Nucleus accumbens (tissue), 56 donors: ENCODE results near the gene KIF9.
A peak's percentile ranks its signal among the peaks of the same experiment; 100 is the strongest.
"Not testable (repeated sequence)": the region's sequence is repeated elsewhere in the genome, so short reads cannot be mapped to it uniquely, and the experiment has no call there.

Experiments
- DNase-seq, 56 donors: peaks; one replicate each; lab custom pipeline; 2025; lab: John Stamatoyannopoulos, UW

The KIF9 gene, protein sequence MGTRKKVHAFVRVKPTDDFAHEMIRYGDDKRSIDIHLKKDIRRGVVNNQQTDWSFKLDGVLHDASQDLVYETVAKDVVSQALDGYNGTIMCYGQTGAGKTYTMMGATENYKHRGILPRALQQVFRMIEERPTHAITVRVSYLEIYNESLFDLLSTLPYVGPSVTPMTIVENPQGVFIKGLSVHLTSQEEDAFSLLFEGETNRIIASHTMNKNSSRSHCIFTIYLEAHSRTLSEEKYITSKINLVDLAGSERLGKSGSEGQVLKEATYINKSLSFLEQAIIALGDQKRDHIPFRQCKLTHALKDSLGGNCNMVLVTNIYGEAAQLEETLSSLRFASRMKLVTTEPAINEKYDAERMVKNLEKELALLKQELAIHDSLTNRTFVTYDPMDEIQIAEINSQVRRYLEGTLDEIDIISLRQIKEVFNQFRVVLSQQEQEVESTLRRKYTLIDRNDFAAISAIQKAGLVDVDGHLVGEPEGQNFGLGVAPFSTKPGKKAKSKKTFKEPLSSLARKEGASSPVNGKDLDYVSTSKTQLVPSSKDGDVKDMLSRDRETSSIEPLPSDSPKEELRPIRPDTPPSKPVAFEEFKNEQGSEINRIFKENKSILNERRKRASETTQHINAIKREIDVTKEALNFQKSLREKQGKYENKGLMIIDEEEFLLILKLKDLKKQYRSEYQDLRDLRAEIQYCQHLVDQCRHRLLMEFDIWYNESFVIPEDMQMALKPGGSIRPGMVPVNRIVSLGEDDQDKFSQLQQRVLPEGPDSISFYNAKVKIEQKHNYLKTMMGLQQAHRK

DNA sequence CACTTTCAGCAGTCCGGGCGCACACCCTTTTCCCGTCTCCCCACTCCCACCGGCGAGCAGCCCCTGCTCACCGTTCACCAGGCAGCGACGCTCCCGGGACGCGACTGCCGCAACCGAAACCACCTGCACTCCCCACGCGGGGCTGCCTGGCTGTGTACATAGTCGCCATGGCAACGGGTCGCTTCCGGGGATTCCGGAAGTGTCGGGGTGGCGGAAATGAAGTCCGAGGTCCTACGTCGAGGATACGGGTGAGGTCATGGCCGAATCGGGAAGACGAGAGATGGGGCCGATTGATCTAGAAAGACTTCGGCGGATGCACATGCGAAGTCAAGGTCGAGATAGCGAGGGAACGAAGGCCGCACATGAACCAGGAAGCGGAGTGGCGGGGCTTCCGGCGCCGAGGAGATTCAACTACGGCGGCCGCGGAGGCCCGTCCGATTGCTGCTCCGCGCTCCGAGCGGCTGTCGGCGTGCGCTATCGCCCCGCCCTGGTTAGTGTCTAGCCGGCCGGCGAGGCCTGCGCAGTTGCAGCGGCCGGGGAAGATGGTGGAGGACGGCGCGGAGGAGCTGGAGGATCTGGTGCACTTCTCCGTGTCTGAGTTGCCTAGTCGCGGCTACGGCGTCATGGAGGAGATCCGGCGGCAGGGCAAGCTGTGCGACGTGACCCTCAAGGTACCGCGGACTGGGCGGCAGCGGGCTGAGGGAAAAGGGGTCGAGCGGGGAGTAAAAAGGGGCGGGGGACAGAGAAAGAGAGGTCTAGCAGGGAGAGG lies at the start of gene KIF9, which contains the start of gene KLHL18:
Gene KIF9, minus strand, starts transcription at position 376 of the 769 bp plus-strand sequence. CDS start 5,425 bp downstream, outside the sequence.
Gene KLHL18, plus strand, starts transcription at position 521 of the 769 bp plus-strand sequence. Its CDS starts 22 bp downstream, at position 543.
- peak; percentile 56 to 98 (median 93) for DNase-seq

DNA sequence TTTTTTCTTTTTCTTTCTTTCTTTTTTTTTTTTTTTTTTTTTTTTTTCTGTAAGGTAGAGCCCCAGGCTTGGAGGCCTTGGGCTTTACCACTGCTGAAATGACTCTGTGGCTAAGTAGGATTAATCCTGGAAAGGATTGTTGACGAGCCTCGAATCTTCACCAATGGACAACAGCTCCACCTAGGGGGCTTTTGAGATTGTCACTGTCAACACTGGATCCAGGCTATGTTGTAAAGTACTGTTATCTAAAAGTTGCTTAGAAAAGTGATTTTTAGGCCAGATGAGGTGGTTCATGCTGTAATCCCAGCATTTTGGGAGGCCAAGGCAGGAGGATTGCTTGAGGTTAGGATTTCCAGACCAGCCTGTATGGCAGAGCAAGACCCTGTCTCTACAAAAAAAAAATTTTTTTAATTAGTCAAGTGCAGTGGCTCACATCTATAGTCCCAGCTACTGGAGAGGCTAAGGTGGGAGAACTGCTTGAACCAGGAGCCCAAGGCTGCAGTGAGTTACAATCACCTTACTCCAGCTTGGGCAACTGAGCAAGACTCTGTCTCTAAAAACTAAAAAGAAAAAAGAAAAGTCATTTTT lies 41.8 kb upstream of the KIF9 start:
- DNase-seq = peak in 40 of 56 donors; percentile 1 to 73 (median 24)

DNA sequence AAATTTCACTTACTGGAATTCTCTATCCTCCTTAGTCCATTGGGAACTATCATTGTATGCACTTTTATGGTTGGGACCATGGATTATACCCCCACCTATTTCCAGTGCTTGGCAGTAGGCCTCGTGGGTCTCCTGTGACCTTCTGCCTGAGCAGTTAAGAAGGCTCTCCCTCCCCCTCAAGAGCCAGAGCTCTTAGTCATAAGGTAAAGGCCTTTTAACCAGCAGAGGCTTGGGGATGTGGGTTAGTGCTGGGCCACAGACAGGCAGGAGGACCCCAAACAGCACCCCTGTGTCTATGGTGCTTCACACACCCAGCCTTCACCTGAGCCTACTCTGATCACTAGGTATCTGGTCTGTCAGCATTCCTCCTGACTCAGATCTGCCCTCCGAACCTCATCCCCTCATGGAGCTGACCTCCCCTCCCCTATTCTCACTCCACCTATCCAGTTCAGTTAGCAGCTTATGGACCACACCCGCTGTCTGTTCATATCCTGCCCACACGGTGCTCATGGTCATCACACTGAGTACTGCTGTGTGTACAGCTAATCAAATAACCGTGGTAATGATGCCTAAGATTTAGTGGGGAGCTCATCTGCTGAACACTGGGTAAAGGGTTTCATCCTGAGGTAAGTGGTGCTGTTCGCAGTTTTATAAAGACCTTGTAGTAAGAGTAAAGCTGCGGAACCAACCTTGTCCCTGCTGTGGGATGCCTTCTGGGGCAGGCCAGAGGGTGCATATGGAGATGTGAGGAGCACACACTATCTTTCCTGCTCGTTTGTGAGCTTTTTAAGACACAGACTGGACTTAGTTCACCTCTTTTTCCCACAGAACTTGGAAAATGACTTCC lies 41.1 kb upstream of the KIF9 start:
- no peak for DNase-seq

DNA sequence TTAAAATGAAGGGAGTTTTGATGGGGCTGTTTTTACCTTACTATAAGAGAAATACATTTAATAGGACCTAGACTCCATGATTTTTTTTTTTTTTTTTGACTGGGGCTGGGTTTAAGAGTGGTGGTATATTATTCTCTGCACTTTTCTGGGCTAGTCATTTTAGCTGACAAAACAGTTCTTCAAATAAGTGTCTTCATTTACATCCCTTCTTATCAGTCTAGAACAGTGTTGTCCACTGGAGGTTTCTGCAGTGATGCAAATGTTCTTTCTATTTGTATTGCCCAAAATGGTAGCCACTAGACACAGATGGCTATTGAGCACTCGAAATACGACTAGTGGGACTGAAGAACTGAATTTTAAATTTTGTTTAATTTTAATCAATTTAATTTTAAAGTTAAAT lies 37.4 kb upstream of the KIF9 start:
- no peak for DNase-seq

DNA sequence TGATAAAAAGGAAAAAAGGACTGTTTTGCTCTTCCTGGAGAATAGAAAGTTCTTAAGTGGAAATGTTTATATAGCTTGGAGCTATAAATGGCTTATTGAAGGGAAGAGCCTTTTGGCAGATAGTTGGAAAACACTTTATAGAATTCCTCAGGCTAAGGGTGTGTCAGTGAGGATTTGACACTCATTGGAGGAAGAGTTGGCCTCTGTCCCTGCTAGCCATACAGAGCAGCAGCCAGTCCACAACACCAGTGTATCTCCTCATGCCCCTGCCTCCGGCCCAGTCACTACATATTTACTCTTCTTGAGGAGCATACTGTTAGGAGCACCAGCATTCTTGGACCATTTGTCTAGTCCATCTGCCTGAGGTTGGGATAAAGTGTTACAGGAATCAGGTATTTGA lies 36.3 kb upstream of the KIF9 start:
- no peak for DNase-seq

DNA sequence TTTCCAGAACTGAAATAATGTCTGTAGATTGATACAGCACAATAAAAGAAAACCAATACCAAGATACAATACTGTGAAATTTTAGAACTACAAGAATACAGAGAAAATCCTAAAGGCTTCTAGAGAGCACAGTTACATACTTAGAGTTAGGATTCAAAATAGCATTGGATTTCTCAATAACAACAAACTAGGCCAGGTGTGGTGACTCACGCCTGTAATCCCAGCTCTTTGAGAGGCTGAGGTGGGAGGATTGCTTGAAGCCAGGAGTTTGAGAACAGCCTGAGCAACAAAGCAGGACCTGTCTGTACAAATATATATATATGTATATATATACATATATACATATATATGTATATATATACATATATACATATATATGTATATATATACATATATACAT lies 33.6 kb upstream of the KIF9 start:
- DNase-seq = not testable (repeated sequence)

DNA sequence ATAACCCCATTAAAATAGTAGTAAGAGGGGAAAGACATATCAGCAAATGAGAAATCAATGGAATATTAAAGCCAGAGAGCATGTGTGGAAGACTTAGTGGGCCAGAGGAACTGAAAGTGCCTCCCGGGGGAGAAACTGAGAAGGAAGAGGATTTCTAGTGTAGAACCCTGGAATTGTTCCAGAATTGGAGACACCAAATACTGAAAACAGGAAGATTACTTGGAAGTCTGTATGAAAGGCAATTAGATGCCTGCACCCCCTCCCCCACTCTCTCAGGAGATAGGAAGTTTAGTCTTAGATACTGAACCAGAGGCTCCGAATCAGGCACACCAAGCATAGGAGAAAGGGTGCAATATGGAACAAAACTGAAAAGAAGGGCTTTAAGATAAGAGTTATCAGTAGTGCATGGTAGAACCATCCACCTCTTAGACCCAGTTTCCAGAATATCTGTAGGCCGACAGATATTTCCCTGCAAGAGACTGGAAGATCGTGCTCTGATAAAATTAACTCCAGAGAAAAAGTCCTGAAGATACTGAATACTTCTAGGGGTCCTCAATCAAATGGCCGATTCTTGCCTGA lies 32.6 kb upstream of the KIF9 start:
- DNase-seq = peak in 2 of 56 donors; percentile 3 to 37

DNA sequence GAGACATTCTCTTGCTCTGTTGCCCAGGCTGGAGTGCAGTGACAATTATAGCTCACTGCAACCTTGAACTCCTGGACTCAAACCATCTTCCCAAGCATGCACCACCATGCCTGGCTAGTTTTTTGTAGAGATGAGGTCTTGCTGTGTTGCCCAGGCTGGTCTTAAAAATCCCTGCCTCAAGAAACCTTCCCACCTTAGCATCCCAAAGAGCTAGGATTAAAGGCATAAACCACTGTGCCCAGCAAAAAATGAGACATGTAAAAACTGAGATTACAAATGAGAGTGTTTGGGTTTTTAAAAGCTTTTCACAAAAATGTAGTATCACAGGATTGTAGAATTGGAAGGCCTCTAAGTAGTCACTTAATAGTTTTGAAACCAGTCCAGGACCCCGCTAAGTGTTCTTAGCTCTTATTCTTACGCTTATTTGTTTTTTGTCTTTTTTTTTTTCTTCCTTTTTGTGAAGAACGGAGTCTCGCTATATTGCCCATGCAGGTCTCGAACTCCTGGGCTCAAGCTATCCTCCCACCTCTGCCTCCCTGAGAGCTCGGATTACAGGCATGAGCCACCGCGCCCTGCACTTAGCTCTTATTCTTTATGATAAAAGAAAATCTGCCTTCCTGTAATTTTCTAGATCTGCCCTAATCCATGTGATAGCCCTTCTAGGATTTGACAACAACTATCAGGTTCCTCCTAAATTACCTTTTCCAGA lies 31.6 kb upstream of the KIF9 start:
- DNase-seq = no peak

DNA sequence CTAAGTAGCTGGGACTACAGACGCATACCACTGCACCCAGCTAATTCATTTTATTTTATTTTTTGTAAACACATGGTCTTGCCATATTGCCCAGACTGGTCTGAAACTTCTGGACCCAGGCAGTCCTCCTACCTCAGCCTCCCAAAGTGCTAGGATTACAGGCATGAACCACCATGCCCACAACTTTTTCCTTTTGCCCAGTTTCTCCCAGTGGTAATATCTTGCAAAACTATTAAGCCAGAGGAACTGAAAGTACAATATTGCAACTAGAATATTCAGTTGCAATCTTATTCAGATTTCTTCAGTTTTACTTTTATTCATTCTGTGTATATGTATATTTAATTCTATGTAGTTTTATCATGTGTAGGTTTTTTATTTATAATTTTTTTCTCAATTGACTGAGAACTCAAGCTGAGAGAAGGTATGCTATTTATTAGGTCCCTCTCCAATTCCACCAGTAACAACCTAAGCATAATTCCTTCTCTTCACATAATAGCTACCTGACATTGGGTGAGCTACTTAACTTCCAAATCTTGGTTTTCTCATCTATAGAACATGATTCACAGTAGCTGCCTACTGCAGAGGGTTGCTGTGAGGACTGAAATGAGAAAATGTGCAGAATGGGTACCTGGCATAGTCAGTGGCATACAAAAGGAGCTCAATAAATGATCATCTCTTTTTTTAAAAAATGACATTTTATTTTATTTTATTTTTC lies 30.9 kb upstream of the KIF9 start:
- no peak for DNase-seq

DNA sequence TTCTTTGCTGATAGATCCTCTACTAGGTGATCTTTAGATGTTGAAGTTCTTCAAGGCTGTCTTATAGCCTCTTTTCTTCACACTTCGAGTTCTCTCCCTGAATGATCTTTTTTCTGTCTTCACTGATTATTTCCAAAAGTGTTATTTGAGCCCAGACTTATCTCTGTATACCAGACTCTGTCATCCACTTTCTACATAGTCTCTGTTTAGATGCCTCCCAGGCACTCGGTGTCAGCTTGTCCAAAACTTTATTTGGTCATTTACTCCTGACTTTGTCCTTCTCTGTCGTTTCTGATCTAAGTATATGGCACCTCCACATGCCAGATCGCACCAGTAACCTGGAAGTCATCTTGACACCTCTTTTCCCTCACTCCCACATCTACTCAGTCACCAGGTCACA lies 27.8 kb upstream of the KIF9 start:
- no peak for DNase-seq

DNA sequence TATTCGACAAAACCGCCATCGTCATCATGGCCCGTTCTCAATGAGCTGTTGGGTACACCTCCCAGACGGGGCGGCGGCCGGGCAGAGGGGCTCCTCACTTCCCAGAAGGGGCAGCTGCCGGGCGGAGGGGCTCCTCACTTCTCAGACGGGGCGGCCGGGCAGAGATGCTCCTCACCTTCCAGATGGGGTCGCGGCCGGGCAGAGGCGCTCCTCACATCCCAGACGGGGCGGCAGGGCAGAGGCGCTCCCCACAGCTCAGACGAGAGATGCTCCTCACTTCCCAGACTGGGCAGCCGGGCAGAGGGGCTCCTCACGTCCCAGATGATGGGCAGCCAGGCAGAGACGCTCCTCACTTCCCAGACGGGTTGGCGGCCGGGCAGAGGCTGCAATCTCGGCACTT lies 26.6 kb upstream of the KIF9 start:
- not testable (repeated sequence) for DNase-seq

DNA sequence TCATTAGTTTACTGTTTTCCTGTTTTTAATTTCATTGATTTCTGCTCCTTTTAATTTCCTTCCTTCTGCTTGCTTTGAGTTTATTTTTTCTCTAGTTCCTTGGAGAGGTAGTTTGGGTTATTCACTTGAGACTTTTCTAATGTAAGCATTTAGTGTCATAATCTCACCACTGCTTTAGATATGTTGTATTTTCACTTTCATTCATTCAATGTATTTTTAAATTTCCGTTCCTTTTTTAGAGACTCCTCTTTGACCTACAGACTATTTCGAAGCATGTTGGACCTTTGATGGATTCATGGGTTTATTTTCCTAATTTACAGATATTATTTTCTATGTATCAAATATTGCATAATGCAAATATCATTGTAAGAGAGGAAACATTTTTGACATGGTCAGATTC lies 23.4 kb upstream of the KIF9 start:
- DNase-seq = no peak

DNA sequence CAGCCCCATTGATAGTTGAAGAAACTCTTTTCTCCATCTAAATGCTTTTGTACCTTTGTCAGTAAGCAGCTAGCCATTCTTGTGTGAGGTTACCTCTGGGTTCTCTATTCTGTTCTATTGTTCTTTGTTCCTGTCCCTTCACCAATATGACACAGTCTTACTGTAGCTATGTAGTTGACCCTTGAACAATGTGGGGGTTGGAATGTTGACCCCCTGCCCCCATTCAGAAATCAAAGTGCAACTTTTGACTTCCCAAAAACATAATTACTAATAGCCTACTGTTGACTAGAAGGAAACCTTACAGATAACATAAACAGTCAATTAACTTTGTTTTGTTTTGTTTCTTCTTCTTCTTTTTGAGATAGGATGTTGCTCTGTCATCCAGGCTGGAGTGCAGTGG lies 18.9 kb upstream of the KIF9 start:
- DNase-seq = no peak

DNA sequence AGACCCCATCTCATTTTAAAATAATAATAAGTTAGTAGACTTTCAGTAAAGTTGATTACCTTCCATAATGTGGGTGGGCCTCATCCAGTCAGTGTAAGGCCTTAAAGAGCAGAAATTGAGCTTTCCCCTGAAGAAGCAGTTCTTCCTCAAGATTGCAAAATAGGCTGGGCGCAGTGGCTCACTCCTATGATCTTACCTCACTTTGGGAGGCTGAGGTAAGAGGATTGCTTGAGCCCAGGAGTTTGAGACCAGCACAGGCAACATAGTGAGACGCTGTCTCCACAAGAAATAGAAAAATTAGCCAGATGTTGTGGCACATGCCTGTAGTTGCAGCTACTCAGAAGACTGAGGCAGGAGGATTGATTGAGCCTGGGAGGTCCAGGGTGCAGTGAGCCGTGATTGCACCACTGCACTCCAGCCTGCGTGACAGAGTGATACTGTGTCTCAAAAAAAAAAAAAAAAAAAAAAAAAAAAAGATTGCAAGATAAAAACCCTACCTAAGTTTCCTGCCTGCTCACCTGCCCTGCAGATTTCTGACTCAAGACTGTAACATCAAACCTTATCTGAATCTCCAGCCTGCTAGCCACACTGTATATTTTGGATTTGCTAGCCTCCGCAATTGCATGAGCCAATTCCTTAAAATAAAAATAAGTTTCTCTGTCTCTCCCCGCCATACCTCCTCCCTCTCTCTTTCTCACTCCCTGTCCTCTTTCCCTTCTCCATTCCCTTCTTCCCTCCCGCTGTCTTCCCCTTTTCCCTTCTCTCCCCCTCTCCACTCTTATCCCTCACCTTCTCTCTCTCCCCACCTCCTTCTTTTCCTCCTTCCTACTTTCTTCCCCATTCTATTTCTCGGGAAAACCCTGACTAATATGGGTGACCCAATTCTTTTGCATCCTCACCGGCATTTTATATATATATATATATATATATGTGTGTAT lies 17.1 kb upstream of the KIF9 start:
- DNase-seq = no peak

DNA sequence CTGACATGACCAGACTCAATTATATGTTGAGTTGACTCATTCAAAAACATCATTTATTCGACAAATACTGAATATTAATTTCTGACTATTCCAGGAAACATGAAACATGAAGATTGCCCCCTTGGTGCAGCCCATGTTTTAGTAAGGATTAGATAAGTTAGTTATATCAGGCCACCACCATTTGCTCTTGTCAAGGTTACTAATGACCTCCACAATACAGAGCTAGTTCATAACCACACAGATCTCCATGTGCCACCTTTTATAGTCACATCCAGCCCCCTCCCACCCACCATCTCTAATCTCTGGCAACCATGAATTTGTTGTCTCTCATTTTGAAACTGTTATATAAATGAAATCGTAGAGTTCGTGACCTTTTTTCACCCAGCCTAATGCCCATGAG lies 15.8 kb upstream of the KIF9 start:
- no peak for DNase-seq

DNA sequence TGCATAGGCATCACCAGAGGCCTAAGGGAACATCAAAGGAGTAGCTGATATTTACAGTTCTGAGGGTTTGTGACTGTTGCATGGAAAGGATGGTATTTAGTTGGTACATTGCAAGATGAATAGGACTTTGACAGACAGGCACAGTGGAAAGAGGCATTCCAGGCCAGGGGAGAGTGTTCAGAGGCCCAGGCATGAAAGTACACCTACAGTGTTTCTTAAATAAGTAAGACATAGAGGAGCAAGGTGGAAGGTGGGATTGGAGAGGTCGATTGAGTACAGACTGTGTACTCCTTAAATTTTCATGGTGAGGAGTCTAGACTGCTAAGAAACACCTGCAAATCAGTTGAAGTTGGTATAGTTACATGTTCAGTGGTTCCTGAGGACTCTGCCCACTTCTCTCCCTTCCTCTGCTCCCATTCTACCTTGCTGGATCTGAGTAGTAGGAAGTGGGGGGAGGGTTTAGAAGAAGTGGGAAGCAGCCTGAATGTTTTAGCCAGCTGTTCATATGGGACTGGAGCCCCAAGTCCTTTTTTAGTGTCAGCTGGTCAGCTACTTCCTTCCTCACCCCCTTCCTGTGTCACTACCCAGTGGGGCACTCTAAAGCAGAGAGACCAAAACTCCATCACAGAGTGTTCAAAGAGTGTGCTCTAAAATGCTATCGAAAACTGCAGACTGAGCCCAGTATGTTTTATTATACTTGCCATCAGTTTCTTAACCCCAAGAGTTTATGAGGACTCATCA lies 14.1 kb upstream of the KIF9 start:
- DNase-seq = peak in 2 of 56 donors; percentile 5 to 19
